GM12864 (cell line): ENCODE data around the gene DENND10.
"Not testable (repeated sequence)": the region's sequence is repeated elsewhere in the genome, so short reads cannot be mapped to it uniquely, and the experiment has no call there.

Experiments
- DNase-seq: peaks from one replicate; pipeline ENCODE4 v3.0.0-alpha.2; 2011; ENCODE audit warnings: low read depth
- H3K4me3 ChIP-seq: 2 replicates; pipeline ENCODE4 v1.5.1; 2011; ENCODE audit warnings: mild to moderate bottlenecking, low read depth, low read length, control low read depth
- CTCF ChIP-seq: IDR thresholded peaks from 2 replicates; pipeline ENCODE4 v1.5.1; 2011; ENCODE audit warnings: low read depth, mild to moderate bottlenecking, moderate library complexity, low read length, control low read depth, inconsistent platforms; ENCODE audit errors: missing control alignments

The DENND10 gene

GRCh38 chr10:119101366-119102098 lies 2.4 kb upstream of the DENND10 start:
- TF ChIP-seq CTCF = no peak

GRCh38 chr10:119103241-119103902 lies 541 bp upstream of the DENND10 start:
- H3K4me3 ChIP-seq = no peak overlapping the region
- TF ChIP-seq CTCF = no peak
- DNase-seq = no peak

More at GRCh38 chr10:119101366-119102098, 2.4 kb upstream of the DENND10 start:
- H3K4me3 ChIP-seq = no peak overlapping the region
- DNase-seq = no peak

GRCh38 chr10:119104654-119105015 lies 722 bp downstream of the DENND10 start:
- TF ChIP-seq CTCF = no peak
- DNase-seq = no peak
- H3K4me3 ChIP-seq = peak overlapping the region; percentile 84

GRCh38 chr10:119105155-119105554 lies 1.2 kb downstream of the DENND10 start:
- no peak for TF ChIP-seq CTCF
- peak overlapping the region; percentile 84; the same call in 1 of the 2 replicates for H3K4me3 ChIP-seq
- DNase-seq = no peak

GRCh38 chr10:119105899-119106298 lies 2.0 kb downstream of the DENND10 start:
- DNase-seq, H3K4me3 ChIP-seq: not testable (repeated sequence)

GRCh38 chr10:119107106-119107505 lies 3.2 kb downstream of the DENND10 start:
- DNase-seq, H3K4me3 ChIP-seq: not testable (repeated sequence)

GRCh38 chr10:119107771-119108170 lies 3.9 kb downstream of the DENND10 start:
- H3K4me3 ChIP-seq, DNase-seq: not testable (repeated sequence)

- DNase-seq = no peak
Measured at GRCh38 chr10:119112056-119112455, 8.1 kb downstream of the DENND10 start.

More at GRCh38 chr10:119112056-119112455, 8.1 kb downstream of the DENND10 start:
- TF ChIP-seq CTCF = no peak
- no peak overlapping the region for H3K4me3 ChIP-seq
